ENCODE data around the gene POLR2E. TPM values are rescaled to one million over a fixed set of nuclear protein-coding genes. Genes with fewer than 3 reads are reported as not detected.

POLR2E gene
- total RNA-seq, 6 donors from 2014 or later: 50.0 to 176 (median 103) TPM

- DNase-seq (peak in 1 of 2 donors; percentile 66), ATAC-seq (ENCODE audit: low FRiP score in 2 of 2) (no peak)
- no peak overlapping the region for H3K4me3 ChIP-seq
- H3K36me3 ChIP-seq: peaks cover 23 to 68% (median 44%) of the 10 kb centered on the region in 4 donors
- H3K27me3 ChIP-seq: no peaks in the 10 kb centered on the region
- TF ChIP-seq EP300 (IDR thresholded peaks at IDR 0.05) (no peak), POLR2AphosphoS5 (IDR thresholded peaks at IDR 0.05) (no peak), CTCF (IDR thresholded peaks at IDR 0.05) (no peak), POLR2A (IDR thresholded peaks at IDR 0.05) (no peak)
- WGBS, 2 donors: 93 to 94% methylated on average over 17 of the region's 17 CpGs
- peaks cover 40 to 64% (median 52%) of the 10 kb centered on the region in 4 donors for H3K4me1 ChIP-seq
- no peaks in the 10 kb centered on the region for H3K9me3 ChIP-seq
- no peak overlapping the region for H3K27ac ChIP-seq
Measured at GRCh38 chr19:1128106-1128505, 32.9 kb upstream of the POLR2E start.

GRCh38 chr19:1126984-1127760 lies 32.0 kb upstream of the POLR2E start:
- DNase-seq (peak in 1 of 2 donors; percentile 74), ATAC-seq (ENCODE audit: low FRiP score in 2 of 2) (no peak)
- H3K4me1 ChIP-seq: peaks cover 32 to 55% (median 43%) of the 10 kb centered on the region in 4 donors
- no peak overlapping the region for H3K4me3 ChIP-seq
- no peaks in the 10 kb centered on the region for H3K27me3 ChIP-seq
- no peak for TF ChIP-seq EP300 (IDR thresholded peaks at IDR 0.05)
- no peak for TF ChIP-seq POLR2A (IDR thresholded peaks at IDR 0.05)
- no peak for TF ChIP-seq POLR2AphosphoS5 (IDR thresholded peaks at IDR 0.05)
- no peak for TF ChIP-seq CTCF (IDR thresholded peaks at IDR 0.05)
- peak overlapping the region in 1 of 4 donors; percentile 43 for H3K27ac ChIP-seq
- H3K9me3 ChIP-seq: no peaks in the 10 kb centered on the region
- peaks cover 32 to 78% (median 53%) of the 10 kb centered on the region in 4 donors for H3K36me3 ChIP-seq
- 92 to 94% methylated on average over 20 to 31 of the region's 33 CpGs for WGBS, 2 donors

GRCh38 chr19:1125601-1126467 lies 30.7 kb upstream of the POLR2E start:
- H3K27ac ChIP-seq: peak overlapping the region in 1 of 4 donors; percentile 31
- 87 to 93% methylated on average over 33 of the region's 33 CpGs for WGBS, 2 donors
- ATAC-seq (ENCODE audit: low FRiP score in 2 of 2) (no peak), DNase-seq (peak in 1 of 2 donors; percentile 57)
- H3K4me1 ChIP-seq: peaks cover 26 to 45% (median 37%) of the 10 kb centered on the region in 4 donors
- no peaks in the 10 kb centered on the region for H3K27me3 ChIP-seq
- H3K36me3 ChIP-seq: peaks cover 46 to 91% (median 67%) of the 10 kb centered on the region in 4 donors
- no peaks in the 10 kb centered on the region for H3K9me3 ChIP-seq
- H3K4me3 ChIP-seq: no peak overlapping the region
- TF ChIP-seq CTCF (IDR thresholded peaks at IDR 0.05): no peak

- TF ChIP-seq EP300 (IDR thresholded peaks at IDR 0.05): no peak
- peak in 1 of 6 experiments; percentile 5 for TF ChIP-seq CTCF (IDR thresholded peaks at IDR 0.05)
- no peak for TF ChIP-seq POLR2AphosphoS5 (IDR thresholded peaks at IDR 0.05)
- TF ChIP-seq POLR2A (IDR thresholded peaks at IDR 0.05): no peak
- DNase-seq: no peak
- H3K27ac ChIP-seq: peak overlapping the region in 2 of 4 donors; percentile 32 to 55
- no peaks in the 10 kb centered on the region for H3K27me3 ChIP-seq
- WGBS, 2 donors: 88 to 94% methylated on average over 5 to 17 of the region's 23 CpGs
- ATAC-seq (ENCODE audit: low FRiP score in 2 of 2): no peak
- H3K4me3 ChIP-seq: no peak overlapping the region
- H3K36me3 ChIP-seq: peaks cover 63 to 99% (median 82%) of the 10 kb centered on the region in 4 donors
- H3K9me3 ChIP-seq: no peaks in the 10 kb centered on the region
- H3K4me1 ChIP-seq: peaks cover 9 to 28% (median 19%) of the 10 kb centered on the region in 4 donors
Measured at GRCh38 chr19:1123885-1124677, 28.9 kb upstream of the POLR2E start.

All from upper lobe of left lung (tissue), 6 donors.